GM23338 (cell line): ENCODE measurements around the gene ACVRL1. TPM values are rescaled to one million over a fixed set of nuclear protein-coding genes. Genes with fewer than 3 reads are reported as not detected.

Experiments
- ATAC-seq: fragments of 200-7000 bp; cut with Tn5 transposase; 3 replicates; pipeline ENCODE4 v1.9.1; 2020
- DNase-seq: peaks from one replicate; pipeline ENCODE4 v3.0.0-alpha.2; 2015; ENCODE audit warnings: low spot score
- H2AFZ ChIP-seq: fragments of 200-600 bp; sonication (generic); 2 replicates; pipeline ENCODE4 v1.8.0; 2016; ENCODE audit warnings: antibody characterized with exemption, mild to moderate bottlenecking, moderate library complexity
- H3F3A ChIP-seq: fragments of 200-600 bp; sonication (generic); replicated peaks from 2 replicates; pipeline ENCODE4 v1.8.0; 2017; ENCODE audit warnings: antibody characterized with exemption, mixed run types, low read depth
- H3K27ac ChIP-seq: fragments of 200-600 bp; sonication (generic); 2 replicates; pipeline ENCODE4 v1.6.1; 2016; ENCODE audit warnings: low read depth
- H3K27me3 ChIP-seq: fragments of 200-600 bp; sonication (generic); 2 replicates; pipeline ENCODE4 v1.8.0; 2016; ENCODE audit warnings: mild to moderate bottlenecking, mixed run types, moderate library complexity; ENCODE audit not compliant: insufficient read depth
- H3K36me3 ChIP-seq: fragments of 200-600 bp; sonication (generic); 2 replicates; pipeline ENCODE4 v1.8.0; 2016; ENCODE audit warnings: mild to moderate bottlenecking; ENCODE audit not compliant: insufficient read depth
- H3K4me1 ChIP-seq: fragments of 200-600 bp; sonication (generic); 2 replicates; pipeline ENCODE4 v1.8.0; 2016; ENCODE audit warnings: mild to moderate bottlenecking, moderate library complexity; ENCODE audit not compliant: insufficient read depth
- H3K4me2 ChIP-seq: fragments of 200-600 bp; sonication (generic); 2 replicates; pipeline ENCODE4 v1.7.1; 2017; ENCODE audit warnings: mixed run types
- H3K4me3 ChIP-seq: fragments of 200-600 bp; sonication (generic); 2 replicates; pipeline ENCODE4 v1.6.1; 2016; ENCODE audit warnings: mixed run types
- H3K79me2 ChIP-seq: fragments of 200-600 bp; sonication (generic); replicated peaks from 2 replicates; pipeline ENCODE4 v1.8.0; 2017; ENCODE audit warnings: mild to moderate bottlenecking; ENCODE audit not compliant: insufficient read depth
- H3K9me2 ChIP-seq: fragments of 200-600 bp; sonication (generic); 2 replicates; pipeline ENCODE4 v1.8.0; 2017; ENCODE audit not compliant: insufficient read depth
- H4K20me1 ChIP-seq: fragments of 200-600 bp; sonication (generic); replicated peaks from 2 replicates; pipeline ENCODE4 v1.8.0; 2017; ENCODE audit warnings: mild to moderate bottlenecking; ENCODE audit not compliant: insufficient read depth
- H3K27ac Mint-ChIP-seq: 2 replicates; pipeline ENCODE4 v1.8.0; 2020; ENCODE audit warnings: inconsistent platforms, mild to moderate bottlenecking, moderate library complexity, mixed read lengths
- H3K27me3 Mint-ChIP-seq: 3 replicates; pipeline ENCODE4 v1.8.0; 2022; ENCODE audit warnings: low read depth, mild to moderate bottlenecking, moderate library complexity, mixed read lengths, inconsistent platforms; ENCODE audit not compliant: insufficient read depth, poor library complexity
- H3K36me3 Mint-ChIP-seq: 3 replicates; pipeline ENCODE4 v1.8.0; 2021; ENCODE audit warnings: low read depth, mild to moderate bottlenecking, inconsistent platforms, moderate library complexity, mixed read lengths
- H3K4me1 Mint-ChIP-seq: 3 replicates; pipeline ENCODE4 v1.8.0; 2020; ENCODE audit warnings: mild to moderate bottlenecking, inconsistent platforms, mixed read lengths
- H3K4me3 Mint-ChIP-seq: 3 replicates; pipeline ENCODE4 v1.8.0; 2021; ENCODE audit warnings: moderate library complexity, mild to moderate bottlenecking, inconsistent platforms, mixed read lengths
- H3K9me3 Mint-ChIP-seq: 3 replicates; pipeline ENCODE4 v1.8.0; 2020; ENCODE audit warnings: moderate library complexity, mild to moderate bottlenecking, inconsistent platforms, mixed read lengths
- EZH2phosphoT487 ChIP-seq: fragments of 200-600 bp; sonication (generic); IDR thresholded peaks from one replicate; pipeline ENCODE4 v1.8.1; 2018; ENCODE audit warnings: antibody characterized with exemption; ENCODE audit not compliant: unreplicated experiment
- polyA plus RNA-seq: library from polyadenylated mRNA; unstranded; fragments of >200 nt; fragmentation: Nextera tagmentation; extraction: Ambion mirVana; gene quantifications from 2 replicates; pipeline ENCODE4 v1.2.1, GENCODE V29; 2016
- total RNA-seq: library from RNA; depleted of rRNA; stranded (reverse); fragments of >200 nt; shearing (Covaris generic); gene quantifications from 2 replicates; pipeline ENCODE4 v1.2.3, GENCODE V29; 2014
- TF ChIP-seq, protein P1 (sequence below): fragments of 250-450 bp; sonication (Bioruptor Pico); IDR thresholded peaks from 2 replicates; pipeline ENCODE4 v1.5.0; 2020; ENCODE audit warnings: mild to moderate bottlenecking, moderate library complexity

ACVRL1 gene
- total and polyA plus RNA-seq, 2 experiments from 2014 or later = 0.28 TPM; not detected in 1

DNA sequence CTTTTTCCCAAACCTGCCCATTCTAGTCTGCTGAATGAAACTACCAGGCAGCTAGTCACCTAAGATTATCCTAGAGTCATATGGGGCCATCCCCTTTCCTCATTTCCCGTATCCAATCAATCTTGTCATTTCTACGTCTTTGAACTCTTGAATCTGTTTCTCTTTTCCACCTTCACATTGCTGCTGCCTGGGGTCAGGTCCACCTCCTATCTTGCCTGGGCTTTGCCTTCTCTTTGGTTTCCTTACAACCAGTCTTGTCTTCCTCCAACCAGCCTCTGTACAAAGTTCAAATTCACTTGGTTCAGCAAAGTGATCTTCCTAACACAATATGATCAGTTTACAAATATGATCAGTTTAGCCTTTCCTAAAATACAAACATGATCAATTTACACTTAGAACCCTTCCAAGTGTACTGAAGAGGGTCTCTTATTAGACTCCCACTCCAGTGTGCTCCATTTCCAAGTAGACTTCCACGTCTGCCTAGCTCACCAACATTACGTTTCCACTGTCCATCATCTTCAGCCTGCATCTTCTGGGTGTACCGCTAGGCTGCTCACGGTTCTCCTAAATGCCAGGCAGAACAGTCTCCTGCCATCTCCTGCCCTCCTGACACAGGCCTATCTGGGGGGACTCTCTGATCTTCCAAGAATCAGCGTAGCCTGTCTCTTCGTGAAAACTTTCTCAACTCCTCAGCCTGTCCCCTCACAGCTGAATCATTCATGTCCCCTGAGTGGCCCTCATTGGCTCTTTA is 40.1 kb downstream of the ACVRL1 start (continued):
- TF ChIP-seq, protein P1, sequence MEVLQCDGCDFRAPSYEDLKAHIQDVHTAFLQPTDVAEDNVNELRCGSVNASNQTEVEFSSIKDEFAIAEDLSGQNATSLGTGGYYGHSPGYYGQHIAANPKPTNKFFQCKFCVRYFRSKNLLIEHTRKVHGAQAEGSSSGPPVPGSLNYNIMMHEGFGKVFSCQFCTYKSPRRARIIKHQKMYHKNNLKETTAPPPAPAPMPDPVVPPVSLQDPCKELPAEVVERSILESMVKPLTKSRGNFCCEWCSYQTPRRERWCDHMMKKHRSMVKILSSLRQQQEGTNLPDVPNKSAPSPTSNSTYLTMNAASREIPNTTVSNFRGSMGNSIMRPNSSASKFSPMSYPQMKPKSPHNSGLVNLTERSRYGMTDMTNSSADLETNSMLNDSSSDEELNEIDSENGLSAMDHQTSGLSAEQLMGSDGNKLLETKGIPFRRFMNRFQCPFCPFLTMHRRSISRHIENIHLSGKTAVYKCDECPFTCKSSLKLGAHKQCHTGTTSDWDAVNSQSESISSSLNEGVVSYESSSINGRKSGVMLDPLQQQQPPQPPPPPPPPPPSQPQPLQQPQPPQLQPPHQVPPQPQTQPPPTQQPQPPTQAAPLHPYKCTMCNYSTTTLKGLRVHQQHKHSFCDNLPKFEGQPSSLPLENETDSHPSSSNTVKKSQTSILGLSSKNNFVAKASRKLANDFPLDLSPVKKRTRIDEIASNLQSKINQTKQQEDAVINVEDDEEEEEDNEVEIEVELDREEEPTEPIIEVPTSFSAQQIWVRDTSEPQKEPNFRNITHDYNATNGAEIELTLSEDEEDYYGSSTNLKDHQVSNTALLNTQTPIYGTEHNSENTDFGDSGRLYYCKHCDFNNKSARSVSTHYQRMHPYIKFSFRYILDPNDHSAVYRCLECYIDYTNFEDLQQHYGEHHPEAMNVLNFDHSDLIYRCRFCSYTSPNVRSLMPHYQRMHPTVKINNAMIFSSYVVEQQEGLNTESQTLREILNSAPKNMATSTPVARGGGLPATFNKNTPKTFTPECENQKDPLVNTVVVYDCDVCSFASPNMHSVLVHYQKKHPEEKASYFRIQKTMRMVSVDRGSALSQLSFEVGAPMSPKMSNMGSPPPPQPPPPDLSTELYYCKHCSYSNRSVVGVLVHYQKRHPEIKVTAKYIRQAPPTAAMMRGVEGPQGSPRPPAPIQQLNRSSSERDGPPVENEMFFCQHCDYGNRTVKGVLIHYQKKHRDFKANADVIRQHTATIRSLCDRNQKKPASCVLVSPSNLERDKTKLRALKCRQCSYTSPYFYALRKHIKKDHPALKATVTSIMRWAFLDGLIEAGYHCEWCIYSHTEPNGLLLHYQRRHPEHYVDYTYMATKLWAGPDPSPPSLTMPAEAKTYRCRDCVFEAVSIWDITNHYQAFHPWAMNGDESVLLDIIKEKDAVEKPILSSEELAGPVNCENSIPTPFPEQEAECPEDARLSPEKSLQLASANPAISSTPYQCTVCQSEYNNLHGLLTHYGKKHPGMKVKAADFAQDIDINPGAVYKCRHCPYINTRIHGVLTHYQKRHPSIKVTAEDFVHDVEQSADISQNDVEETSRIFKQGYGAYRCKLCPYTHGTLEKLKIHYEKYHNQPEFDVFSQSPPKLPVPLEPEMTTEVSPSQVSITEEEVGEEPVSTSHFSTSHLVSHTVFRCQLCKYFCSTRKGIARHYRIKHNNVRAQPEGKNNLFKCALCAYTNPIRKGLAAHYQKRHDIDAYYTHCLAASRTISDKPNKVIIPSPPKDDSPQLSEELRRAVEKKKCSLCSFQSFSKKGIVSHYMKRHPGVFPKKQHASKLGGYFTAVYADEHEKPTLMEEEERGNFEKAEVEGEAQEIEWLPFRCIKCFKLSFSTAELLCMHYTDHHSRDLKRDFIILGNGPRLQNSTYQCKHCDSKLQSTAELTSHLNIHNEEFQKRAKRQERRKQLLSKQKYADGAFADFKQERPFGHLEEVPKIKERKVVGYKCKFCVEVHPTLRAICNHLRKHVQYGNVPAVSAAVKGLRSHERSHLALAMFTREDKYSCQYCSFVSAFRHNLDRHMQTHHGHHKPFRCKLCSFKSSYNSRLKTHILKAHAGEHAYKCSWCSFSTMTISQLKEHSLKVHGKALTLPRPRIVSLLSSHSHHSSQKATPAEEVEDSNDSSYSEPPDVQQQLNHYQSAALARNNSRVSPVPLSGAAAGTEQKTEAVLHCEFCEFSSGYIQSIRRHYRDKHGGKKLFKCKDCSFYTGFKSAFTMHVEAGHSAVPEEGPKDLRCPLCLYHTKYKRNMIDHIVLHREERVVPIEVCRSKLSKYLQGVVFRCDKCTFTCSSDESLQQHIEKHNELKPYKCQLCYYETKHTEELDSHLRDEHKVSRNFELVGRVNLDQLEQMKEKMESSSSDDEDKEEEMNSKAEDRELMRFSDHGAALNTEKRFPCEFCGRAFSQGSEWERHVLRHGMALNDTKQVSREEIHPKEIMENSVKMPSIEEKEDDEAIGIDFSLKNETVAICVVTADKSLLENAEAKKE (CRISPR knock-in tag) = no peak

DNA sequence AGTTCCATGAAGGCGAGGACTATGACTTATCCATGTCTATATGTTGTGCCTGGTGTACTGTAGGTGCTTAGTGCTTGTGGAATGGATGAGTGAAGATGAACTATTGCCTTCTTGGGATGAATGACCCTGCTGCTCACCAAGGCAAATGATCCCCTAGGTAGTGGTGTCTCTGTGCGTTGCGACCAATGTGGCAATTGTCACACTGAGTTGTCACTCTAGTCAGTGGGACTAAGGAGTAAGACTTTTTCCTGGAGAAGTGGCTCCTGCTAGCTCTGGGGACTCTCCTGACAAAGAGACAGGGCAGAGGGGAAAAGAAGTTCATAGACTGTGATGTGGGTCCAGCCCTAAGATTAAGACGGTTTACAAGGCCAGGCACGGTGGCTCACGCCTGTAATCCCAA is 40.8 kb downstream of the ACVRL1 start:
- H3K9me2 ChIP-seq = no peaks in the 10 kb centered on the region
- no peak overlapping the region for H3K4me2 ChIP-seq
- DNase-seq = no peak
- no peak overlapping the region for H3K27ac ChIP-seq
- peaks cover 32% of the 10 kb centered on the region for H3K27me3 Mint-ChIP-seq
- no peak for TF ChIP-seq EZH2phosphoT487
- no peaks in the 10 kb centered on the region for H3K36me3 ChIP-seq
- peaks cover 14% of the 10 kb centered on the region for H3K9me3 Mint-ChIP-seq
- no peak overlapping the region for H3K27ac Mint-ChIP-seq
- H3K4me1 Mint-ChIP-seq = peaks cover 6% of the 10 kb centered on the region; the same call in 2 of the 3 replicates
- no peak for ATAC-seq
- peaks cover 4% of the 10 kb centered on the region; the same call in 1 of the 2 replicates for H4K20me1 ChIP-seq
- no peak overlapping the region for H3K4me3 Mint-ChIP-seq
- no peak overlapping the region for H3K4me3 ChIP-seq
- H3K79me2 ChIP-seq = peaks cover 3% of the 10 kb centered on the region
- H3K27me3 ChIP-seq = peaks cover 54% of the 10 kb centered on the region
- no peaks in the 10 kb centered on the region for H3F3A ChIP-seq
- no peak overlapping the region for H2AFZ ChIP-seq
- H3K4me1 ChIP-seq = peaks cover 4% of the 10 kb centered on the region
- H3K36me3 Mint-ChIP-seq = peaks cover 5% of the 10 kb centered on the region; the same call in 1 of the 3 replicates
